Fibroblast of lung (primary cell): ENCODE measurements around the gene MACROD2.

ENCODE experiments used
- CTCF ChIP-seq, 2 donors: IDR thresholded peaks in 1 of 2; conservative IDR thresholded peaks in 1 of 2; 1 replicate in 1 of 2; 2 replicates in 1 of 2; pipeline ENCODE4 v1.5.1; 2011 to 2012; ENCODE audit warnings: low read length in 2 of 2, control low read depth in 1 of 2, inconsistent platforms in 1 of 2, low read depth in 1 of 2, mild to moderate bottlenecking in 1 of 2
- EZH2 ChIP-seq: IDR thresholded peaks from 2 replicates; pipeline ENCODE4 v1.5.1; 2012; ENCODE audit warnings: low read length, control low read depth, mild to moderate bottlenecking; ENCODE audit errors: missing control alignments

- no peak for TF ChIP-seq EZH2
- TF ChIP-seq CTCF (conservative IDR thresholded peaks at IDR 0.05 in 1 of 2, IDR thresholded peaks at IDR 0.05 in 1 of 2; ENCODE audit: low read depth in 1 of 2, low read length in 2 of 2) = no peak
Measured at GRCh38 chr20:15328084-15328483, 1332.8 kb downstream of the MACROD2 start.
